Measurements from ENCODE around the gene SPATA4.
"Not testable (repeated sequence)": the region's sequence is repeated elsewhere in the genome, so short reads cannot be mapped to it uniquely, and the experiment has no call there.

Gene SPATA4

GRCh38 chr4:176195184-176195978, at the start of gene SPATA4:
SPATA4 (minus strand) TSS chr4:176195585; CDS start chr4:176195562, 23 bp downstream.
- peak; percentile 76 for DNase-seq

- no peak for DNase-seq
Measured at GRCh38 chr4:176242764-176243347, 47.5 kb upstream of the SPATA4 start.

DNA sequence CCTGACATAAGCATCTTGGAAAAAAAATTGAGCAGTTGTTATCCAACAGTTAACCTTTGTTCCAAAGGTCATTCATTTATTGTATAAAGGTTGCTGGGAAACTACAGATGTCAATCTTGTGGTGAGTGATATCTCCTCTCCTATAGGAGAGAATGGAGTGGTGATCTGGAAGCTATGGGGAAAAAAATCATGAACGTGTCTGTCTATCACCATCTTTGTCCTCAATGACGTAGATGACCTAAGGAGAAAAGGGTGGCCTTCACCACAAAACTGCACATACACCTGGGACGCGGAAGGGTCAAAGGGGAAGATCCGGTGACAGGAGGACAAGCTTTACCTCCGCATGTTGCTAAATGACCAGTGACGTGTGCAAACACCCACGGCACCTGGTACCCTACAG, 46.3 kb upstream of the SPATA4 start:
- DNase-seq = no peak

- DNase-seq = peak; percentile 1
Measured at GRCh38 chr4:176238826-176239225, 43.4 kb upstream of the SPATA4 start.

DNA sequence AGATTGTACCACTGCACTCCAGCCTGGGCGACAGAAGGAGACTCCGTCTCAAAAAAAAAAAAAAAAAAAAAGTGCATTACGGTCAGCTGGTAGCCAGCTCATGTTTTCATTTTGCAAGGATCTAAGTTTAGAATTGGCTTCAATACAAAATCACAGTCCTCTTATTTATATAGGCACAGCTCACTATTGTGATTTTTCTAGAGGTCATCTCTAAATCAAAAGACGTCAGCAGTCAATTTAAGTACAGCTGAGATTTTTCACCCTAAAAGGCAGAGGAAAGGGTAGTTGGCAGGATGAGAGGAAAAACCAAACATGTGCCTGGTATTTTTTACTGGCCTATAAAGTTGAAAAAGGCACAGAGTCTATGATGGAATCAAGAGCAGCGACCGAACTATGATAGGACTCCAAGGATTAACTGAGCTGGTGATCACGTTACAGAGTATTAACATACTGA, 42.8 kb upstream of the SPATA4 start:
- DNase-seq = no peak

DNA sequence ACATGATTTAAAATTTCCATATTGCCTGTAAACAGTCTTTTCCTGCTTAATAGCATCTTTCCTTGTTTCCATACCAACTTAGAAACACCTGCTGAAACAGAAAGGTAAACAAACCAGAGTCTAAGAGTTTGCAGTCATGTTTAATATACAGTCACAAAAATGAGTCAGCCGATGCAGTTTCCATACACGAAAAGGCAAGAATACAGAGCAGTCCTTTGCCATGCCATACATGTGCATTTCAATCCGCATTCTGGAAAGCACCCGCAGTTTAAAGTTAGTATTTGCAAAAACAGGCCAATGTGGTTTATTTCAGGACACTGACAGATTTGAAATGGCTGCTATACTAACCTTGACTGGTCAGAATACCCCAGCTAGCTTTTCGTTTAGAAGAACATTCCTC, 41.6 kb upstream of the SPATA4 start:
- DNase-seq = peak; percentile 1

GRCh38 chr4:176230836-176231235, 35.5 kb upstream of the SPATA4 start:
- DNase-seq = no peak

DNA sequence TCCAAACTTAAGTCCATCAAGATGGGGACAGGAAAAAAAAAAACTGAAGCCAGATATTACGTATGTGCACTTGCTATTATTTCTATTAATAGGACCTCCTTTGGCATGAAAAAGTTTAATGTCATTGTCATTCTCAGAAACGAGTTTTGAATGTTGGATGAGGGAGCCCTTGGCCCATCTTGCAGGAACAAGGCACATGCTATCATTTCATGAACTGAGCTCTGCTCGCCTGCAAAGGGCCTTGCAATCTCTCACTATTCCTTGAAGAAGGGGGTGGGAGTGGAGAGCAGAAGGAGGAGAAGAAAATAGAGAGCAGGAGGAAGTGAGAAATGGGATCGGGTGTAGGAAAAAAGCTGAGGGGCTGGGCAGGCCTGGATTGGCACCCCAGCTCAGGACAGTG, 34.3 kb upstream of the SPATA4 start:
- DNase-seq = no peak

DNA sequence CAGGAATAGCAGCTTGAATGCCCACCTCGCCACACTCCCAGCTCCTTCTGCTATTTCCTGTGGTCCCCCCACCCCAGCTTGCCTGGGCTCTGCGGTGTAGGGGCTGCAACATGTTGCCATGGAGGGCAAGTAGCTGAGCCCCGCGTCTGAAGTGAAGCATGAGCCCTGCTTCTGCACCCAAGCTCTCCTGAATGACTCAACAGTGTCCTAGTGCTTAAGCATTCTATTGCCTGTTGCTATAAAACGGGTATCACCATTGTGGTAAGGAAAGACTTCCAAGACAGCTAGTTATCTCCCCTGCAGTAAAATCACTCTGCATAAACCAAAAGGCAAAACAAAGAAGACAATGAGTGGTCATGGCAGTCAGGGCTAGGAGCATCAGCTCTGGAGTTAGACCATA, 31.4 kb upstream of the SPATA4 start:
- no peak for DNase-seq

GRCh38 chr4:176223561-176223960, 28.2 kb upstream of the SPATA4 start:
- DNase-seq = no peak

GRCh38 chr4:176222149-176222548, 26.8 kb upstream of the SPATA4 start:
- DNase-seq = no peak

DNA sequence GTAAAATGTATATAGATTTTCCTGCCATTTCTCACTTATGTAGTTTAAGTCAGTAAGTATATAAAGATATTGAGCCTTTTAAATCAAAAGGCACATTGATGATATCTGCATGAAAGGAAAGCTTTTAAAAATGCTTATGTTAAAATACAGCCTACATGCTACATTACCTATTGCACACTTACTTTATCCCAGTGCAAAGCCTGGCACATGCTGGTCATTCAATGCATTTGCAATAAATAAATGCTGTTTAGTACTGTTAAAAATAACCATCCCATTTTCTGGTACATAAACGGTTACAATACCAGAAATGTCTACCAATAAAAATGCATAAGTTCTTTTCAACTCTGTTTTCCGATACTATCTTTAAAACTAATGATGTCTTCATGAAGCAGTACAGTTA, 22.1 kb upstream of the SPATA4 start:
- no peak for DNase-seq

- not testable (repeated sequence) for DNase-seq
Measured at GRCh38 chr4:176212351-176212750, 17.0 kb upstream of the SPATA4 start.

- no peak for DNase-seq
Measured at GRCh38 chr4:176210579-176211296, 15.4 kb upstream of the SPATA4 start.

DNA sequence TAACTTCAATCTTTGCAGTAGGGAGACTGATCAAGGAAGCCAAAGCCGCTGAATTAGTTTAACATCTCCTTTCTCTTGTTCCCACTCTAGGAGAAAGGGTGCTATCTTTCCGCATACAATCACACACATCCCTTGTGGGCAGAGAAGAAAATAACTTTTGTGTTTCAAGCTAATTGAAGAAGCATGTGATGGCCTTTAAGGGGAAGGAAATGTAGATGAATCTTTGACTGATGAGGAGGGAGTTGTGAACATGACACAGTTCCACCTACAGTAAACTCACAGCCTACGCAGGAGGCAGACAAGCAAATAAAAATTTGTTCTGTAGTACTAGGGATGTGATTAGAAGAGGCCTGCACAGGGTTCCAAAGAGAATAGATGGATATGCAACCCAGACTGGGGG, 14.7 kb upstream of the SPATA4 start:
- DNase-seq = no peak

- no peak for DNase-seq
Measured at GRCh38 chr4:176209535-176209934, 14.2 kb upstream of the SPATA4 start.

GRCh38 chr4:176207839-176208238, 12.5 kb upstream of the SPATA4 start:
- DNase-seq = peak; percentile 13

DNA sequence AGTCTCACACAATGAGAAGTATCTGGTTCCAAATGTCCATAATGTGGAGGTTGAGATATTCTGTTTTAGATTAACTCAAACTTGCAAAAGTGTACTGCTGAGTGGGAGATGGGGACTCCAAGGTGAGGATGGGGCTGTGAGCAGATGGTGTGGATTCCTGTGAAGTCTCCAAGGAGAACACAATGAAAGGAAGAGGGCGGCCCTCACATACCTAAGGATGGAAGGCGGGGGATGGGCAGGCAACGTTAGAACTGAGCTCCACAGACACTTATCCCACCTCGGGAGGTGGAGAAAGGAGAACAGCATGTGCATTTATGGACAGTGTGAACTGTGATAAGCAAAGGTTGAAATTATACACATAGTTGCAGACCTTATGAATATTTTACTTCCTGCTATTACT, 9.9 kb upstream of the SPATA4 start:
- DNase-seq = no peak

DNA sequence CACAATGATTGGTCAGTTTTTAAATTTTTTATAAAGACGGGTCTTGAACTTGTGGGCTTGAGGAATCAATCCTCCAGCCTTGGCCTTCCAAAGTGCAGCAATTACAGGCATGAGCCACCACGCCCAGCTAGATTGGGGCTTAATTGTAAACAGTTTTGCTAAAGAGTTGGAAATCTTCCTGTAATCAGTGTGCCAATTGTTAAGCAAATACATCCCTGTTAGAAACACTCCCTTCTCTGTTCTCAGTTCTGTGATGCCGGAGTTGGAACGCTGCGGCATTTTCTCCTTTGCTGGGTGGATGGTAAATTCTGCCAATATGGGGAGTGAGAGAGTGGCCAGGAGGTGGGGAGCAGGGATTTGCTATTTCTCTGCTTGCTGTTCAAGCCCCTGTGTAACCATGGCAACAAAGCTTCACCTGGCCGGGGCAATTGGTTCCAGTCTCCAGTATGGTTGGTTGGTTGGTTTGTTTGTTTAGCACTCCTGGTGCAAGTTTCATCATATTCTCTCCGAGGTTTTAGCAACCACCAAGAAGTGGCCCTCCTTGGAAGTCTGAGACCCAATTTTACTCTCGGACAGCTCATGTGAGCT, 3.0 kb upstream of the SPATA4 start:
- no peak for DNase-seq

GRCh38 chr4:176193938-176194337, 1.4 kb downstream of the SPATA4 start:
- no peak for DNase-seq

DNA sequence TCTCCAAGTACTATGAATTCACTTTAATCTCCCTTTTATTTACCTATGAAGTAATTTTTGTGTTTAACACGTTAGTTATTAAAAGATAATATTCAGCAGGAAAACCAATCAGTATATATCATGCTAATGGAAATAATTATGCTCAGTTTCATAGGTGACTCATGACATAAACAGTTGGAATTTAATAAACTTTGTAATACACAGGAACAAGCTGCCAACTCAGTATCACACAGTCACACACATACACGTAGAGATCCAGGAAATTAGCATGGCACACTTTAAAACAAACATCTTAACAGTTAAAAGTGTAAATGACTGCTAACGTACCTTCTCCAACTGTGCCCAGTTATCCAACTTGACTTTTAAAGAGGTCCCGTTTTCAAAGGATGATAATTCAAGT, 2.3 kb downstream of the SPATA4 start:
- DNase-seq = no peak

DNA sequence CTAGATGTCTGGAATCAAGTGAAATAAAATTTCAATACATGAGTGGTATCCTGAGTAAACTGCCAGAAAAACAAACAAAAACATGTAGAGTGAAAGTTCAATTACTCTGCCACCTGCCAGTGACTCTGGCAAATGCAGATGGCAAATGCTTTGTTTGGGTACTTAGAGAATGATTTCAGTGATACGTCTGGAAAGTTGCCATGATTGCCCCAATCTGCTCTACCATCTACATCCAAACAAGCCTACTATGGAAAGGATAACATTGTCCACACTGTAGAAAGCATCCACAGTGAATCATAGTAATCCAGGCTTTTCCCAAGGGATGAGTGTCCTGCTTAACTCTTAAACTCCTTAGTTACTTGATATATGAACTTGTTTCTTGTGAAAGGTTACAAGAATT, 3.4 kb downstream of the SPATA4 start:
- no peak for DNase-seq

All from NCI-H526 treated with DMSO at 0.1 percent for 48 hours (cell line).